PFSK-1 (cell line): Measurements from ENCODE around the gene KCNK13.

Experiments used
- FOXP2 ChIP-seq: optimal IDR thresholded peaks from 2 replicates; pipeline ENCODE3; 2011; ENCODE audit warnings: borderline replicate concordance, control low read depth, inconsistent platforms; ENCODE audit not compliant: insufficient read depth; ENCODE audit errors: extremely low read length, extremely low read depth
- POLR2AphosphoS5 ChIP-seq: IDR thresholded peaks from 2 replicates; pipeline ENCODE4 v1.6.1; 2012; ENCODE audit warnings: low read depth, mild to moderate bottlenecking, control low read depth, low read length, moderate library complexity
- TAF1 ChIP-seq: IDR thresholded peaks from 2 replicates; pipeline ENCODE4 v1.6.1; 2012; ENCODE audit warnings: low read length, control low read depth, borderline replicate concordance; ENCODE audit not compliant: insufficient read depth
- TF ChIP-seq, protein P1 (sequence below), 2 experiments: IDR thresholded peaks; 2 replicates each; pipeline versions ENCODE4 v1.6.1 to v1.8.0; 2011 to 2012; ENCODE audit warnings: low read depth in 2 of 2, low read length in 2 of 2, control low read depth in 1 of 2, inconsistent platforms in 1 of 2, mild to moderate bottlenecking in 1 of 2, moderate library complexity in 1 of 2; ENCODE audit not compliant: insufficient read depth in 1 of 2

GRCh38 chr14:90045616-90046015, 16.2 kb upstream of the KCNK13 start:
- TF ChIP-seq POLR2AphosphoS5 (no peak), TAF1 (no peak), FOXP2 (no peak)
- TF ChIP-seq, protein P1, sequence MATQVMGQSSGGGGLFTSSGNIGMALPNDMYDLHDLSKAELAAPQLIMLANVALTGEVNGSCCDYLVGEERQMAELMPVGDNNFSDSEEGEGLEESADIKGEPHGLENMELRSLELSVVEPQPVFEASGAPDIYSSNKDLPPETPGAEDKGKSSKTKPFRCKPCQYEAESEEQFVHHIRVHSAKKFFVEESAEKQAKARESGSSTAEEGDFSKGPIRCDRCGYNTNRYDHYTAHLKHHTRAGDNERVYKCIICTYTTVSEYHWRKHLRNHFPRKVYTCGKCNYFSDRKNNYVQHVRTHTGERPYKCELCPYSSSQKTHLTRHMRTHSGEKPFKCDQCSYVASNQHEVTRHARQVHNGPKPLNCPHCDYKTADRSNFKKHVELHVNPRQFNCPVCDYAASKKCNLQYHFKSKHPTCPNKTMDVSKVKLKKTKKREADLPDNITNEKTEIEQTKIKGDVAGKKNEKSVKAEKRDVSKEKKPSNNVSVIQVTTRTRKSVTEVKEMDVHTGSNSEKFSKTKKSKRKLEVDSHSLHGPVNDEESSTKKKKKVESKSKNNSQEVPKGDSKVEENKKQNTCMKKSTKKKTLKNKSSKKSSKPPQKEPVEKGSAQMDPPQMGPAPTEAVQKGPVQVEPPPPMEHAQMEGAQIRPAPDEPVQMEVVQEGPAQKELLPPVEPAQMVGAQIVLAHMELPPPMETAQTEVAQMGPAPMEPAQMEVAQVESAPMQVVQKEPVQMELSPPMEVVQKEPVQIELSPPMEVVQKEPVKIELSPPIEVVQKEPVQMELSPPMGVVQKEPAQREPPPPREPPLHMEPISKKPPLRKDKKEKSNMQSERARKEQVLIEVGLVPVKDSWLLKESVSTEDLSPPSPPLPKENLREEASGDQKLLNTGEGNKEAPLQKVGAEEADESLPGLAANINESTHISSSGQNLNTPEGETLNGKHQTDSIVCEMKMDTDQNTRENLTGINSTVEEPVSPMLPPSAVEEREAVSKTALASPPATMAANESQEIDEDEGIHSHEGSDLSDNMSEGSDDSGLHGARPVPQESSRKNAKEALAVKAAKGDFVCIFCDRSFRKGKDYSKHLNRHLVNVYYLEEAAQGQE (IDR thresholded peaks at IDR 0.05; ENCODE audit: insufficient read depth in 1 of 2, low read depth in 2 of 2, low read length in 2 of 2), result no peak
